ENCODE data around the gene PLA2G2F. TPM values are rescaled to one million over a fixed set of nuclear protein-coding genes. Genes with fewer than 3 reads are reported as not detected.
A peak's percentile ranks its signal among the peaks of the same experiment; 100 is the strongest.

Gene PLA2G2F
- total and polyA plus RNA-seq, 9 of the 15 experiments (the other 6 are each of a cell fraction or from before 2014, with no cell fraction given), result not detected

GRCh38 chr1:20194757-20195461, 55.8 kb downstream of the PLA2G2F start (continued):
- TF ChIP-seq ETV1 (tag; conservative IDR thresholded peaks at IDR 0.05; ENCODE audit: low read depth) (0 out of 2 replicates have a peak, but pooled peaks have one; percentile 8), MAZ (CRISPR knock-in tag; conservative IDR thresholded peaks at IDR 0.05 in 1 of 2, IDR thresholded peaks at IDR 0.05 in 1 of 2) (peak in 1 of 2 experiments; percentile 42; a peak in 1 of 4 replicates), MYNN (IDR thresholded peaks at IDR 0.05) (0 out of 2 replicates have a peak, but pooled peaks have one; percentile 12), MYNN (CRISPR knock-in tag; IDR thresholded peaks at IDR 0.05) (no peak), RHOXF2B (CRISPR knock-in tag; conservative IDR thresholded peaks at IDR 0.05) (no peak), KLF16 (IDR thresholded peaks at IDR 0.05) (peak; percentile 42; the same call in 1 of the 2 replicates), RB1 (IDR thresholded peaks at IDR 0.05; ENCODE audit: low read depth) (0 out of 2 replicates have a peak, but pooled peaks have one; percentile 23), PML (IDR thresholded peaks at IDR 0.05; ENCODE audit: low read length) (peak; percentile 31; the same call in 1 of the 2 replicates), TEAD1 (CRISPR knock-in tag; IDR thresholded peaks at IDR 0.05) (no peak), RAD21 (CRISPR knock-in tag; conservative IDR thresholded peaks at IDR 0.05 in 1 of 2, IDR thresholded peaks at IDR 0.05 in 1 of 2) (peak; percentile 63 to 89), JUND (IDR thresholded peaks at IDR 0.05; ENCODE audit: borderline replicate concordance, low read depth, low read length) (0 out of 2 replicates have a peak, but pooled peaks have one; percentile 35), JUND (tag; IDR thresholded peaks at IDR 0.05; ENCODE audit: borderline replicate concordance, low read depth, low read length) (peak; percentile 51; the same call in 1 of the 3 replicates), MEF2D (tag; conservative IDR thresholded peaks at IDR 0.05; ENCODE audit: low read depth) (0 out of 2 replicates have a peak, but pooled peaks have one; percentile 54), PHTF2 (CRISPR knock-in tag; IDR thresholded peaks at IDR 0.05) (no peak), RCOR1 (IDR thresholded peaks at IDR 0.05; ENCODE audit: borderline replicate concordance in 1 of 2, low read depth in 2 of 2, low read length in 2 of 2) (peak in 1 of 2 experiments; percentile 65; a peak in 1 of 4 replicates)
- TF ChIP-seq, protein P1, sequence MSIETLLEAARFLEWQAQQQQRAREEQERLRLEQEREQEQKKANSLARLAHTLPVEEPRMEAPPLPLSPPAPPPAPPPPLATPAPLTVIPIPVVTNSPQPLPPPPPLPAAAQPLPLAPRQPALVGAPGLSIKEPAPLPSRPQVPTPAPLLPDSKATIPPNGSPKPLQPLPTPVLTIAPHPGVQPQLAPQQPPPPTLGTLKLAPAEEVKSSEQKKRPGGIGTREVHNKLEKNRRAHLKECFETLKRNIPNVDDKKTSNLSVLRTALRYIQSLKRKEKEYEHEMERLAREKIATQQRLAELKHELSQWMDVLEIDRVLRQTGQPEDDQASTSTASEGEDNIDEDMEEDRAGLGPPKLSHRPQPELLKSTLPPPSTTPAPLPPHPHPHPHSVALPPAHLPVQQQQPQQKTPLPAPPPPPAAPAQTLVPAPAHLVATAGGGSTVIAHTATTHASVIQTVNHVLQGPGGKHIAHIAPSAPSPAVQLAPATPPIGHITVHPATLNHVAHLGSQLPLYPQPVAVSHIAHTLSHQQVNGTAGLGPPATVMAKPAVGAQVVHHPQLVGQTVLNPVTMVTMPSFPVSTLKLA (conservative IDR thresholded peaks at IDR 0.05), result 0 out of 4 replicates have a peak, but pooled peaks of 1 of the 2 experiments have one; percentile 17

All from K562 (cell line).